Heart left ventricle (tissue), 13 donors: ENCODE data around the gene ABCC1.

Experiments used
- POLR2A ChIP-seq, 2 donors: fragments of 450-650 bp; IDR thresholded peaks; one replicate each; pipeline ENCODE4 v1.6.1; 2017; ENCODE audit warnings: antibody characterized with exemption in 2 of 2, mild to moderate bottlenecking in 2 of 2, moderate library complexity in 2 of 2
- TF ChIP-seq, protein P1 (sequence below), 12 donors: fragments of 200-600 bp; sonication (generic) in 4 of 12; IDR thresholded peaks; one replicate each; pipeline versions ENCODE4 v1.5.0 to v1.8.0; 2018 to 2022; ENCODE audit warnings: antibody characterized with exemption in 12 of 12, mild to moderate bottlenecking in 5 of 12
- donor health status: ischemic (EF 13 %, LVEDD 7.1; RV severe dilation, severe dysfunction).
- donor health status: DM: no; HTN: yes; CAD: no.
- donor health status: DM: no; HTN: no; CAD: no.
- donor health status: ischemic (EF 25% LVEDD 6.9; RV normal size, moderate dysfunction).
- donor health status: ischemic (EF 25% LVEDD 5.7; RV mildly dilated, moderate dysfunction).
- donor health status: ischemic (EF 35%, LVEDD 5.7; RV mildly dilated, moderate dysfunction).
- donor health status: nonischemic (EF 11% LVEDD 7.7; RV severe dilation, severe dysfunction).
- donor health status: DM: yes; HTN: yes; CAD: no.
- donor health status: PGD.
- donor health status: ischemic (EF 29% LVEDD 5.4; RV normal size, mild dysfunction).
- donor health status: nonischemic (EF 23%, LVEDD 6.1; RV moderate dilation, normal function).

DNA sequence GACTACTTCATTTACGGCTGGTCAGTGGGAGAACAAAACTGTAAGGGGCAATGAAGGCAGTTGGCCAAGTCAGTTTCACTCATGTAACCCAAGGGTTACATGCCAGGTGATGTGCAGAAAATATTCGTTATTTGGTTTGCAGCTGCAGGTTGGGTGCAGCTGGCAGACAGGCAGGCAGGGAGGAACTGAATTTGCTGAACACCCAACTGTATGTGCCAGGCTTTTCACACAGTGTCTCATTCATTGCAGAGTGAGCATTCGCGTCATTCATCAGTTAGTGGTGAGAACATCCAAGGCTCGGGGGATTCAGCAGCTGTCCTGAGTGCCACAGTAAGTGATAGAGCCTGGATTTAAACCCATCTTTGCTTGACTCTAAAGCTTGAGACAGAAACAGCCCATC is 214.2 kb downstream of the ABCC1 start:
- TF ChIP-seq, protein P1, sequence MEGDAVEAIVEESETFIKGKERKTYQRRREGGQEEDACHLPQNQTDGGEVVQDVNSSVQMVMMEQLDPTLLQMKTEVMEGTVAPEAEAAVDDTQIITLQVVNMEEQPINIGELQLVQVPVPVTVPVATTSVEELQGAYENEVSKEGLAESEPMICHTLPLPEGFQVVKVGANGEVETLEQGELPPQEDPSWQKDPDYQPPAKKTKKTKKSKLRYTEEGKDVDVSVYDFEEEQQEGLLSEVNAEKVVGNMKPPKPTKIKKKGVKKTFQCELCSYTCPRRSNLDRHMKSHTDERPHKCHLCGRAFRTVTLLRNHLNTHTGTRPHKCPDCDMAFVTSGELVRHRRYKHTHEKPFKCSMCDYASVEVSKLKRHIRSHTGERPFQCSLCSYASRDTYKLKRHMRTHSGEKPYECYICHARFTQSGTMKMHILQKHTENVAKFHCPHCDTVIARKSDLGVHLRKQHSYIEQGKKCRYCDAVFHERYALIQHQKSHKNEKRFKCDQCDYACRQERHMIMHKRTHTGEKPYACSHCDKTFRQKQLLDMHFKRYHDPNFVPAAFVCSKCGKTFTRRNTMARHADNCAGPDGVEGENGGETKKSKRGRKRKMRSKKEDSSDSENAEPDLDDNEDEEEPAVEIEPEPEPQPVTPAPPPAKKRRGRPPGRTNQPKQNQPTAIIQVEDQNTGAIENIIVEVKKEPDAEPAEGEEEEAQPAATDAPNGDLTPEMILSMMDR (IDR thresholded peaks at IDR 0.05) = no peak
- no peak for TF ChIP-seq POLR2A (IDR thresholded peaks at IDR 0.05)
